GM12873 (cell line): Measurements from ENCODE around the gene RDH13.

Experiments used
- CTCF ChIP-seq: IDR thresholded peaks from 2 replicates; pipeline ENCODE4 v1.5.1; 2012; ENCODE audit warnings: low read depth, mild to moderate bottlenecking, moderate library complexity, low read length, control low read depth; ENCODE audit not compliant: insufficient read depth; ENCODE audit errors: missing control alignments

Gene RDH13, protein sequence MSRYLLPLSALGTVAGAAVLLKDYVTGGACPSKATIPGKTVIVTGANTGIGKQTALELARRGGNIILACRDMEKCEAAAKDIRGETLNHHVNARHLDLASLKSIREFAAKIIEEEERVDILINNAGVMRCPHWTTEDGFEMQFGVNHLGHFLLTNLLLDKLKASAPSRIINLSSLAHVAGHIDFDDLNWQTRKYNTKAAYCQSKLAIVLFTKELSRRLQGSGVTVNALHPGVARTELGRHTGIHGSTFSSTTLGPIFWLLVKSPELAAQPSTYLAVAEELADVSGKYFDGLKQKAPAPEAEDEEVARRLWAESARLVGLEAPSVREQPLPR

GRCh38 chr19:55062735-55063491 is at the start of gene RDH13:
Gene RDH13 (minus strand): TSS chr19:55063148. CDS start chr19:55063032, 116 bp downstream.
- TF ChIP-seq CTCF, result no peak

GRCh38 chr19:55112246-55112776 is 49.4 kb upstream of the RDH13 start:
- no peak for TF ChIP-seq CTCF

DNA sequence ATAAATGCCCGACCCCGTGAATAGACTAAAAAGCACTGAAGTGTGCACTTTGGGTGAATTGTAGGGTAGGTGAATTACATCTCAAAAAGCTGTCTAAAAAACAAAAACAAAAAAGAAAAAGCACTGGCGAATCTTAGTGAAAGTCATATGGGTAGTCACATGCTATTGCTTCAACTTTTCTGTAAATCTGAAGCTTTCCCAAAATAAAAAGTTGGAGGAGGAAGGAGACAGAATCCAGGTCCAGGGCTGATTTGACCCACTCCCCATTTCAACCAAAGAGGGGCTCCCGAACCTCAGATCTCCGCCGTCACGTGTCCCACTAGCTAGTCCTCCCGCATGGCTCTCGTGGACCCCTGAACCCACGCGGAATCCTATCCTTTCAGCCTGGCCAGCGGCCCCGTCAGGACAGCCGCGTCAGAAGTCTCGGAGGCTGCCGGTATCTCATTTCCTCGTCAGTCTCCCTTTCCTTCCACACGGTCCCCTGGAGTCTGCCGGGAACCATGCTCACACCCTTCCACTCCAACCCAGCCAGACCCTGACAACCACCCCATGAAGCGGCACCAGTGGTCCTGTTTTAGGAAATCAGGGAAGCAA is 48.4 kb upstream of the RDH13 start:
- no peak for TF ChIP-seq CTCF

DNA sequence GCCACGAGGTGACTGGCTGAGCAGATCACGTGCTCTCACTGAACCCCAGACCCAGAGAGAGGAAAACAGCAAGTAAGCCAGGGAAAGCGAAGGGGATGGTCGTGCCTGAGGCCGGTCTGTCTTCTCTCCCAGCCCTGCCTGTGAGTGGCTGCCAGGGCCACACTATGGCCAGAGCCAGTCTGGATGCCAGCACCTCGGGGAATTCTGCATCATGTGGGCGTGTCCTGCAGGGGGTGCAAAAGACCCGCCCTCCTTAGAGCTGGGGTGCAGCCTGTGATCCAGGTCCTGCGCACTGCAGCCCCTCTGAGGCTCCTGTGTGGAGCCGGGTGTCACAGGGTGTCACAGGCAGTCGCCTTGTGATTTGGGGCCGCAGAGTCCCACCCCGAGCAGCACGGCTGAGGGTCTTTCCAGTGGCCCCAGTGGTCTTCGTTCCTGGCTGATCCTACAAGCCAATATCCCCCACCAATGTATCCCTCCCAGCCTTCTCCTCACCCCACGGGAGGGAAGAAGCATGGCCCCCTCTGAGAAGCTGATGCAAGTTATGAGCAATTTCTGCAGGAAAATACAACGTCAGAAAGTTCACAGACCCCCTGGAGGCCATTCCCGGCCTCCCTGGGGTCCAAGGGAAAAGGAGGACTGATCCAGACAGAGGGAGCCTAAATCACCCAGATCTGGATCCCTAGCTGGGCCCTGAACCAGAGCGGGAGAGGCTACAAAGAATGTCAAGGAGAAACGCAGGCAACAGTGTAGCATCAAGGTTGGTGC is 46.8 kb upstream of the RDH13 start:
- TF ChIP-seq CTCF, result no peak

- no peak for TF ChIP-seq CTCF
These were observed 43.6 kb upstream of the RDH13 start for GRCh38 chr19:55106591-55106990.

DNA sequence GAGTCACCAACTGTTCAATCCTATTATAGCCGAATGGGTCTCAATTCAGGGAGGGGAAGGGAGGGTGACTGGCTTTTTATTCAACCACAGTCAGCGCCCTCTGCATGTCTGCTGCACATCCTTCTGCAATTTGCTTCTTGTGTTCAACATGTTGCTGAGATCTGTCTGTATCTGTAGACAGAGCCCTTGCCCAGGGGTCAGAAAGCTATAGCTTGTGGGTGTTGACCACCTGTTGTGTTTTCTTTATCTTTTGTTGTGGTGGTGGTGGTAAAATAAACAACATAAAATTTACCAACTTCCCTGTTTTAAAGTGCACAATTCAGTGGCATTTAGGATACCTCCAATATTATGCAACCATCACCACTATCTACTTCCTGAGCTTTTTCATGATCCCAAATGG is 42.3 kb upstream of the RDH13 start:
- TF ChIP-seq CTCF, result no peak
